K562 (cell line): ENCODE data around the gene FCHO2. TPM values are rescaled to one million over a fixed set of nuclear protein-coding genes. Genes with fewer than 3 reads are reported as not detected.

Experiments used
- CAMTA2 ChIP-seq: fragments of 250-450 bp; sonication (Bioruptor Pico); conservative IDR thresholded peaks from 2 replicates; pipeline ENCODE4 v1.5.1; 2022
- CBFA2T3 ChIP-seq: fragments of 450-650 bp; IDR thresholded peaks from 2 replicates; pipeline ENCODE4 v1.6.1; 2017
- CBX5 ChIP-seq: IDR thresholded peaks from 2 replicates; pipeline ENCODE4 v1.6.1; 2014; ENCODE audit warnings: low read depth, borderline replicate concordance
- CXXC5 ChIP-seq: fragments of 250-450 bp; sonication (Bioruptor Pico); IDR thresholded peaks from 2 replicates; pipeline ENCODE4 v1.8.0; 2022; ENCODE audit warnings: inconsistent platforms, mild to moderate bottlenecking, moderate library complexity
- ESRRA ChIP-seq: fragments of 450-650 bp; IDR thresholded peaks from 2 replicates; pipeline ENCODE4 v1.6.1; 2014; ENCODE audit warnings: low read depth, mild to moderate bottlenecking, moderate library complexity, borderline replicate concordance
- KDM1A ChIP-seq, 2 experiments: fragments of 450-650 bp; IDR thresholded peaks; 2 replicates each; pipeline ENCODE4 v1.6.1; 2016; ENCODE audit warnings: mild to moderate bottlenecking in 2 of 2
- KDM5B ChIP-seq: fragments of 200-600 bp; sonication (generic); IDR thresholded peaks from 2 replicates; pipeline ENCODE4 v1.6.1; 2012; ENCODE audit warnings: low read depth, mild to moderate bottlenecking, moderate library complexity, low read length, control low read depth, inconsistent platforms; ENCODE audit not compliant: insufficient replicate concordance
- KLF13 ChIP-seq: fragments of 450-650 bp; IDR thresholded peaks from 2 replicates; pipeline ENCODE4 v1.6.1; 2016; ENCODE audit warnings: missing genetic modification characterization, low read depth, mild to moderate bottlenecking, missing compliant biosample characterization, moderate library complexity, borderline replicate concordance
- NONO ChIP-seq, 2 experiments: fragments of 200-400 bp in 1 of 2; fragments of 450-650 bp in 1 of 2; formaldehyde crosslinking in 1 of 2; IDR thresholded peaks; 2 replicates each; pipeline ENCODE4 v1.6.1; 2017; ENCODE audit warnings: low read depth in 2 of 2, mild to moderate bottlenecking in 2 of 2, moderate library complexity in 2 of 2, low read length in 1 of 2
- PHB2 ChIP-seq: fragments of 450-650 bp; IDR thresholded peaks from 2 replicates; pipeline ENCODE4 v1.6.1; 2017; ENCODE audit warnings: low read depth
- RBM22 ChIP-seq: fragments of 200-400 bp; formaldehyde crosslinking; IDR thresholded peaks from 2 replicates; pipeline ENCODE4 v1.6.1; 2018; ENCODE audit warnings: low read length, low read depth; ENCODE audit not compliant: poor library complexity, severe bottlenecking
- SMARCE1 ChIP-seq: fragments of 450-650 bp; IDR thresholded peaks from 2 replicates; pipeline ENCODE4 v1.7.1; 2016; ENCODE audit warnings: mild to moderate bottlenecking
- TCF3 ChIP-seq: sonication (generic); formaldehyde crosslinking; IDR thresholded peaks from 2 replicates; pipeline ENCODE4 v1.4.0; 2020; ENCODE audit warnings: mild to moderate bottlenecking, missing genetic modification reagents
- ZNF121 ChIP-seq: sonication (generic); formaldehyde crosslinking; conservative IDR thresholded peaks from 2 replicates; pipeline ENCODE4 v1.8.0; 2022; ENCODE audit warnings: missing genetic modification reagents
- ZNF347 ChIP-seq: fragments of 450-650 bp; formaldehyde crosslinking; IDR thresholded peaks from 2 replicates; pipeline ENCODE4 v1.4.0; 2020; ENCODE audit warnings: low read depth, mild to moderate bottlenecking, moderate library complexity
- ZNF444 ChIP-seq: fragments of 250-450 bp; sonication (Bioruptor Pico); IDR thresholded peaks from 2 replicates; pipeline ENCODE4 v1.4.0; 2020; ENCODE audit warnings: mild to moderate bottlenecking, moderate library complexity
- ZNF583 ChIP-seq: fragments of 250-450 bp; sonication (Bioruptor Pico); IDR thresholded peaks from 2 replicates; pipeline ENCODE4 v1.4.0; 2020
- ZNF76 ChIP-seq: fragments of 250-450 bp; sonication (Bioruptor Pico); IDR thresholded peaks from 2 replicates; pipeline ENCODE4 v1.4.0; 2020; ENCODE audit warnings: mild to moderate bottlenecking, moderate library complexity, borderline replicate concordance
- polyA plus RNA-seq, 8 experiments: library from polyadenylated mRNA; depleted of rRNA in 4 of 8; stranded (reverse) in 5 of 8; unstranded in 3 of 8; fragments of >200 nt; fragmentation: Nextera tagmentation in 2 of 8; fragmentation: Illumina TruSeq in 1 of 8; extraction: Ambion mirVana in 2 of 8; extraction: Trizol in 1 of 8; gene quantifications; 2 replicates each; pipeline versions ENCODE4 v1.2.1 to v1.2.3, GENCODE V29; 2011 to 2014; ENCODE audit warnings: inconsistent platforms in 1 of 8, missing spikeins in 1 of 8
- total RNA-seq, 7 experiments: library from RNA; depleted of rRNA in 6 of 7; stranded (reverse); fragments of >200 nt in 6 of 7; fragmentation: Illumina TruSeq in 2 of 7; extraction: Trizol in 2 of 7; gene quantifications; 2 replicates each; pipeline versions ENCODE4 v1.2.1 to v1.2.3, GENCODE V29; 2011 to 2021; ENCODE audit warnings: low replicate concordance in 1 of 7
- TF ChIP-seq, protein P1 (sequence below): fragments of 250-450 bp; sonication (Bioruptor Pico); IDR thresholded peaks from 2 replicates; pipeline ENCODE4 v1.4.0; 2020; ENCODE audit warnings: mild to moderate bottlenecking
- TF ChIP-seq, protein P2 (sequence below): fragments of 450-650 bp; formaldehyde crosslinking; IDR thresholded peaks from 2 replicates; pipeline ENCODE4 v1.4.0; 2020; ENCODE audit warnings: mild to moderate bottlenecking, moderate library complexity
- TF ChIP-seq, protein P3 (sequence below): fragments of 450-650 bp; formaldehyde crosslinking; IDR thresholded peaks from 2 replicates; pipeline ENCODE4 v1.4.0; 2020; ENCODE audit warnings: mild to moderate bottlenecking, moderate library complexity
- TF ChIP-seq, protein P4 (sequence below): sonication (generic); formaldehyde crosslinking; IDR thresholded peaks from 2 replicates; pipeline ENCODE4 v1.8.1; 2023; ENCODE audit warnings: mild to moderate bottlenecking, missing genetic modification reagents
- TF ChIP-seq, protein P5 (sequence below): fragments of 450-650 bp; IDR thresholded peaks from one replicate; pipeline ENCODE4 v1.6.1; 2018; ENCODE audit warnings: mild to moderate bottlenecking, moderate library complexity; ENCODE audit not compliant: partially characterized antibody

The FCHO2 gene
- total and polyA plus RNA-seq, 9 of the 15 experiments (the other 6 are each of a cell fraction or from before 2014, with no cell fraction given), result 4.4 to 13.4 (median 8.3) TPM

DNA sequence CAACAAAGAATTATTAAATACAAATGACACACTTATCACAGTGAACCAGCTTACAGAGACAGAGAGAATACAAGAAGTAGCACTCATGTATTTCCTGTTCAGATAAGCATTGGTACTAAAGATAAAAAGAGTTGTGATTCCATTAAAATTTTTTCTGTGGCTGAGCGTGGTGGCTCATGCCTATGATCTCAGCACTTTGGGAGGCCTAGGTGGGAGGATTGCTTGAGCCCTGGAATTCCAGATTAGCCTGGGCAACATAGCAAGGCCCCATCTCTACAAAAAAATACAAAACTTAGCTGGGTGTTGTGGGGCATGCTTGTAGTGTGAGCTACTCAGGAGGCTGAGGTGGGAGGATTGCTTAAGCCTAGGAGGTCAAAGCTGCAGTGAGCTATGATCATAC lies 32.9 kb downstream of the FCHO2 start (continued):
- TF ChIP-seq, protein P1, sequence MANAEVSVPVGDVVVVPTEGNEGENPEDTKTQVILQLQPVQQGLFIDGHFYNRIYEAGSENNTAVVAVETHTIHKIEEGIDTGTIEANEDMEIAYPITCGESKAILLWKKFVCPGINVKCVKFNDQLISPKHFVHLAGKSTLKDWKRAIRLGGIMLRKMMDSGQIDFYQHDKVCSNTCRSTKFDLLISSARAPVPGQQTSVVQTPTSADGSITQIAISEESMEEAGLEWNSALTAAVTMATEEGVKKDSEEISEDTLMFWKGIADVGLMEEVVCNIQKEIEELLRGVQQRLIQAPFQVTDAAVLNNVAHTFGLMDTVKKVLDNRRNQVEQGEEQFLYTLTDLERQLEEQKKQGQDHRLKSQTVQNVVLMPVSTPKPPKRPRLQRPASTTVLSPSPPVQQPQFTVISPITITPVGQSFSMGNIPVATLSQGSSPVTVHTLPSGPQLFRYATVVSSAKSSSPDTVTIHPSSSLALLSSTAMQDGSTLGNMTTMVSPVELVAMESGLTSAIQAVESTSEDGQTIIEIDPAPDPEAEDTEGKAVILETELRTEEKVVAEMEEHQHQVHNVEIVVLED (CRISPR knock-in tag), result no peak
- TF ChIP-seq, protein P2, sequence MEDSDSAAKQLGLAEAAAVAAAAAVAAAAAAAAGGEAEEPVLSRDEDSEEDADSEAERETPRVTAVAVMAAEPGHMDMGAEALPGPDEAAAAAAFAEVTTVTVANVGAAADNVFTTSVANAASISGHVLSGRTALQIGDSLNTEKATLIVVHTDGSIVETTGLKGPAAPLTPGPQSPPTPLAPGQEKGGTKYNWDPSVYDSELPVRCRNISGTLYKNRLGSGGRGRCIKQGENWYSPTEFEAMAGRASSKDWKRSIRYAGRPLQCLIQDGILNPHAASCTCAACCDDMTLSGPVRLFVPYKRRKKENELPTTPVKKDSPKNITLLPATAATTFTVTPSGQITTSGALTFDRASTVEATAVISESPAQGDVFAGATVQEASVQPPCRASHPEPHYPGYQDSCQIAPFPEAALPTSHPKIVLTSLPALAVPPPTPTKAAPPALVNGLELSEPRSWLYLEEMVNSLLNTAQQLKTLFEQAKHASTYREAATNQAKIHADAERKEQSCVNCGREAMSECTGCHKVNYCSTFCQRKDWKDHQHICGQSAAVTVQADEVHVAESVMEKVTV (CRISPR knock-in tag), result no peak
- TF ChIP-seq ESRRA (no peak), KDM1A (IDR thresholded peaks at IDR 0.05) (peak; percentile 64 to 77), CAMTA2 (CRISPR knock-in tag) (no peak), KLF13 (tag) (no peak), CBX5 (no peak), SMARCE1 (peak; percentile 29; the same call in 1 of the 2 replicates), CBFA2T3 (peak; percentile 87), ZNF347 (no peak), PHB2 (0 out of 2 replicates have a peak, but pooled peaks have one; percentile 33), RBM22 (no peak), TCF3 (CRISPR knock-in tag) (peak; percentile 62), KDM5B (no peak), NONO (IDR thresholded peaks at IDR 0.05; ENCODE audit: low read depth in 2 of 2, low read length in 1 of 2) (no peak), CXXC5 (CRISPR knock-in tag) (no peak), ZNF76 (no peak), ZNF444 (CRISPR knock-in tag) (no peak), ZNF121 (CRISPR knock-in tag) (peak; percentile 90), ZNF583 (CRISPR knock-in tag) (no peak)
- TF ChIP-seq, protein P3, sequence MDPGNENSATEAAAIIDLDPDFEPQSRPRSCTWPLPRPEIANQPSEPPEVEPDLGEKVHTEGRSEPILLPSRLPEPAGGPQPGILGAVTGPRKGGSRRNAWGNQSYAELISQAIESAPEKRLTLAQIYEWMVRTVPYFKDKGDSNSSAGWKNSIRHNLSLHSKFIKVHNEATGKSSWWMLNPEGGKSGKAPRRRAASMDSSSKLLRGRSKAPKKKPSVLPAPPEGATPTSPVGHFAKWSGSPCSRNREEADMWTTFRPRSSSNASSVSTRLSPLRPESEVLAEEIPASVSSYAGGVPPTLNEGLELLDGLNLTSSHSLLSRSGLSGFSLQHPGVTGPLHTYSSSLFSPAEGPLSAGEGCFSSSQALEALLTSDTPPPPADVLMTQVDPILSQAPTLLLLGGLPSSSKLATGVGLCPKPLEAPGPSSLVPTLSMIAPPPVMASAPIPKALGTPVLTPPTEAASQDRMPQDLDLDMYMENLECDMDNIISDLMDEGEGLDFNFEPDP (CRISPR knock-in tag), result no peak
- TF ChIP-seq, protein P4, sequence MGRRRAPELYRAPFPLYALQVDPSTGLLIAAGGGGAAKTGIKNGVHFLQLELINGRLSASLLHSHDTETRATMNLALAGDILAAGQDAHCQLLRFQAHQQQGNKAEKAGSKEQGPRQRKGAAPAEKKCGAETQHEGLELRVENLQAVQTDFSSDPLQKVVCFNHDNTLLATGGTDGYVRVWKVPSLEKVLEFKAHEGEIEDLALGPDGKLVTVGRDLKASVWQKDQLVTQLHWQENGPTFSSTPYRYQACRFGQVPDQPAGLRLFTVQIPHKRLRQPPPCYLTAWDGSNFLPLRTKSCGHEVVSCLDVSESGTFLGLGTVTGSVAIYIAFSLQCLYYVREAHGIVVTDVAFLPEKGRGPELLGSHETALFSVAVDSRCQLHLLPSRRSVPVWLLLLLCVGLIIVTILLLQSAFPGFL, result no peak
- TF ChIP-seq, protein P5, sequence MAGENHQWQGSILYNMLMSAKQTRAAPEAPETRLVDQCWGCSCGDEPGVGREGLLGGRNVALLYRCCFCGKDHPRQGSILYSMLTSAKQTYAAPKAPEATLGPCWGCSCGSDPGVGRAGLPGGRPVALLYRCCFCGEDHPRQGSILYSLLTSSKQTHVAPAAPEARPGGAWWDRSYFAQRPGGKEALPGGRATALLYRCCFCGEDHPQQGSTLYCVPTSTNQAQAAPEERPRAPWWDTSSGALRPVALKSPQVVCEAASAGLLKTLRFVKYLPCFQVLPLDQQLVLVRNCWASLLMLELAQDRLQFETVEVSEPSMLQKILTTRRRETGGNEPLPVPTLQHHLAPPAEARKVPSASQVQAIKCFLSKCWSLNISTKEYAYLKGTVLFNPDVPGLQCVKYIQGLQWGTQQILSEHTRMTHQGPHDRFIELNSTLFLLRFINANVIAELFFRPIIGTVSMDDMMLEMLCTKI, result no peak
